HG02981 (cell line): Measurements from ENCODE around the gene DCAF5.

Experiments used
- ATAC-seq: cut with Tn5 transposase; IDR thresholded peaks from one replicate; pipeline ENCODE4 v1.9.1; 2021; ENCODE audit warnings: mild to moderate bottlenecking, moderate library complexity; ENCODE audit not compliant: unreplicated experiment

The DCAF5 gene

DNA sequence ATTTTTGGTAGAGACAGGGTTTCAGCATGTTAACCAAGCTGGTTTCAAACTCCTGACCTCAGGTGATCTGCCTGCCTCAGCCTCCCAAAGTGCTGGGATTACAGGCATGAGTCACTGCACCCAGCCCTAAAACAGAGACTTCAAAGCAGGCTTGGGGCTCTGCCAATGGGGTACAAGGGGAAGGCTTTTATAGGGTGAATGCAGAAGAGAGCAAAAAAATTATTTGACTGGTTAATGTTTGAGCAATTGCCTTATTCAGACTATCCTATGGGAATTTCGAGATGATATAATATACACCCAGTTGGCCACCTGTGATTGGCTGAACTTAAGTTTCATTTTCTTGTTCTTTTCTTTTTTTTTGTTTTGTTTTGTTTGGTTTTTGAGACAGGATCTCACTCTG, 142.3 kb downstream of the DCAF5 start:
- no peak for ATAC-seq

DNA sequence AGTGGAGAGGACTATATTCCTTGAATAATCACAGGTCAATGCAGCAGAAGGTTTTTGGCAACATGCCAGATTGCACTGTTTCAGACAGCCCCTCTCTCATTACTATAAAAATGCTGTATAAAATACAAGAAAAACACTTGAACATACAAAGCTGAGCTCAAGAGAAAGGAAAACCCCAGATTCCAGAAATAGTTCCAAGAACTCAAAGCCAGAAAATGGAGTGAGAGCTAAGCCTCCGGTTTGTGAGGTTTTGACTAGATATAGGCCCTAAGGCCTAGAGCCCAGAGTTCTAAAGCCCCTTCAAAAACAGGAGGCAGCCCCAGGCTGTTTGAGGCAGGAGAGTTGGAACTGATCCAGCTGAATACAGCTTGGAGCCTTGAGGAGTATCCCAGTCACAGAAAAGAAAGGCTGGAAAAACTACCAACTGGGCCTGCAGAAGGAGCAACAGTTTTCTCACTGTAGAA, 144.5 kb downstream of the DCAF5 start:
- no peak for ATAC-seq

DNA sequence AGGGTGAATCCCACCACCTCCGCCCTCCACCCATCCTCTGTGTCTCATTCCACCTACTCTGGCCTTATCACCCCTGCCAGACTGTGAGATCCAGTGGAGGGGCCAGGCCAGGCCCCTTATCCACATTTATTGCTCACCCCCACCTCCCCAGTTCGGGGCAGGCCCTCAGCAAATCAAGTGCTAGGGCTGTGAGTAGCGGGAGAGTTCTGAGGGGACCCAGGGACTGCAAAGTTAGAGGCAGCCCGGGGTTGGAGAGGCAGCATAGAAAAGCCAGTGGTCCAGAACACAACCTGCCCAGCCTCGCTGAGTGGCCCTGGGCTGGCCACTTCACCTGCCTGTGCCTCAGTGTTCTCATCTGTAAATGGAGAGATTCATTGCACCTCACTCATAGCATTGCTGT, 146.6 kb downstream of the DCAF5 start:
- no peak for ATAC-seq

DNA sequence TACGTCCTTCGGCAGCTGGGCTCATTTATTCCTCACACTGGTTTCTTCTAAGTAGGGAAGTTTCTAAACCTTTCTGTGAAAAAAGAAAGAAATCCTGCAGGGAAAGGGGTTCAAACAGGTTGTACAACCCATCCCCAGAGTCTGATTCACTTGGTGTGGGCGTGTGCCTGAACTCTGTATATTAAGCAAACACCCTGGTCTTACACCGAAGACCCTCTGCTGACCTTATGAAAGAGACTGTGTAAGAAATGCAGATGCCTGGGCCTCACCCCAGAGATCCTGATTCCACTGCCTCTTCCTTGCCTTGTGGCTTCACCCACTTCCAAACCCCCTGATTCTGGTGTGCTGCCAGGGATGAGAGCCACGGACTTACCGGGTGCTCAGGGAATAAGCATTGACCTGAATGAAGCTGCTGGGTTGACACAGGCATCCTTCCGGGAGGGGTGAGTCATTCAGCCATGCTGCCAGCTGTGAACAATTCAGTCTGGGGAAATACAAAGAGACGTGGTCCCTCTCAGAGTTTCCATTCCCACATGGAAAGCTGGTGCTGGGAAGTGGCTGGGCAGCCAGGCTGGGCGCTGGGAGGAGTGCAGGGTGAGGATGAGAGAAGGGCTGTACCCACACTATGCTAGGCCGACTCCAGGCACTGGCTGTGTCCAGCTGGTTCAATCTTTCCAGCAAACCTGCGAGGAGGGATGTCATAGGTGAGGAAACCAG, 147.3 kb downstream of the DCAF5 start:
- no peak for ATAC-seq

DNA sequence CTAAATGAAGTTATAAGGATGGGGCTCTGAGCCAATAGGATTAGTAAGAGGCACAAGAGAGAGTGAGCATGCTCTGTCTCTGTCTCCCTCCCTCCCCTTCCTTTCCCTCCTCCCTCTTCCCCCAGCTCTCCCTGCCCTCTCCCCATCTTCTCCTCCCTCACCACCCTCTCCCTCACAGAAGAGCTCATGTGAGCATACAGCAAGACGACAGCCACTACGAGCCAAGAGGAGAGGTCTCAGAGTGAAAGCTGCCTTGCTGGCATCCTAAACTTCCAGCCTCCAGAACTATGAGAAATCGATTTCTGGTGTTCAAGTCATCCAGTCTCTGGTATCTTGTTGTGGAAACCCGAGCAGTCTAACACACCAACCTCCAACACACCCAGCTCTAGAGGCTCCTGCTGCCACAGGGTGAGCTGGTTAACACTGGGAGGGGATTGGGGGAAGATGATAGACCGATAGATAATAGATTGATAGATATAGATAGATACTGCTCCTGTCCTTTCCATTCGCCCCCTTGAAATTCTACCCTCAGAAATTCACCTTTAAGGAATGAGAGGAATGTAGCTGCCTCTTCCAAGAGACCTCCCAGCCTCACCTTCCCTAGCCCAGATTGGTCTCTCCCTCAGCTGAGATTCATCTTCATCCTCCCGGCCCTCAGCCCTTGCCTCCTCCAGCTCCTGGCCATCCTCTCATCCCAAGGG, 148.0 kb downstream of the DCAF5 start:
- no peak for ATAC-seq

DNA sequence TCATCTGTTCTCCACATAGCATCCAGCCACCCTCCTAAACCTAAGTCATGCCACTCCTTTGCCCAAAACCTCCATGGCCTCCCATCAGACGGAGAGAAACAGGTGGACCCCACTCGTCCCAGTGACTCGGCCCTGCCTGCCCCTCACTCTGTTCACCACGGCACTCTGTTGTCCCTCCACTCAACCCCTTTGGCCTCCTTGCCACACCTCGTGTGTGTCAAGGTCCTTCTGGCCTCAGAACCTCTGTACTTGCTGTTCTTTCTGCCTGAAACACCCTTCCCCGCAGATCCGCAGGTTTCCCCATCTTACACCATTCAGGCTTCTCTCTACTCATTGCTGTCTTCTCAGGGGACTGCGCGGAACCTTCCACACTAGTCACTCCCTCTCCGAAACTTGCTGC, 149.3 kb downstream of the DCAF5 start:
- ATAC-seq = no peak

DNA sequence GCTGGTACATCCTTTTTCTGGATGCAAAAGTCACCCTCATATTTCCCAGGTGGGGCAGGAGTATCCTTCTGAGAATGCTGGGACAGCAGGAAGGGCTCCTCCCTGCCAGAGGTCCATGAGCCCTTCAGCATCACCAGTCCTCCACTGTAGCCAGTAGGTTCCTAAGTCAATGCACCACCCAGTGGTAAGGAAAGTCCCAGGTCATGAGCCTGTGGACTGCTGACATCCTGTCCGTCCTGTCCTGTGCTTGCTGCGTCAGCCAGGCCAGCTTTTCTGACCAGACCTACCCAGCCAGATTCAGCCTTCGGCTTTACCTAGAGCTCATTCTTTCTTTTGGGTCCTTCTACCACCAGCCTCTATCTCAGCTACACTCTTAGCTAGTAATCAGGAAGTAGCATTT, 150.8 kb downstream of the DCAF5 start:
- no peak for ATAC-seq

DNA sequence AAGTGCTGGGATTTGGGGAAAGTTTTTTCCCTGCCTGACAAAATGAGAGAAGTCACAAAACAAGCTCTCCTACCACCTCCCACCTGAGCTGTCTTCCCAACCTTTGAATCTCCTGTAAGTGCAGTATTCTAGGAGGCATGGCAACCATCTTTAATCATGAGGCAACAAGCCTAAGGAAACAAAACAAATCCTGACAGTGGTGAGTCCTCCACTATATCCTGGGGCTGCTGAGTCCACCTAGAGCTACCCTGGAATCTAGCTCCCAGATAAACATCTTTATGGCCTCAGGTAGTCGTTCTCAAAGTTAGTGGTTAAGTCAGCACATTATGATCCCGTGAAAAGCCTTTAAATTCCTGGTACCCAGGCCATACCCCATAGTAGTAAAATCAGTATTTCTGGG, 151.5 kb downstream of the DCAF5 start:
- ATAC-seq = no peak
